Tibial artery (tissue), 4 donors: Measurements from ENCODE around the gene PTPRN.
A peak's percentile ranks its signal among the peaks of the same experiment; 100 is the strongest.

Experiments
- DNase-seq, 2 donors: peaks; one replicate each; pipeline ENCODE4 v3.0.0-alpha.2; 2019
- H3K27ac ChIP-seq, 2 donors: fragments of 200-600 bp; sonication (generic) in 1 of 2; 1 replicate in 1 of 2; 2 replicates in 1 of 2; pipeline ENCODE4 v1.5.1; 2018 to 2019; ENCODE audit warnings: mild to moderate bottlenecking in 1 of 2
- H3K27me3 ChIP-seq, 2 donors: fragments of 200-600 bp; sonication (generic) in 1 of 2; one replicate each; pipeline versions ENCODE4 v1.5.1 to v1.6.0; 2016 to 2019
- H3K36me3 ChIP-seq, 3 donors: fragments of 200-600 bp; sonication (generic) in 2 of 3; one replicate each; pipeline ENCODE4 v1.5.1; 2016 to 2019; ENCODE audit warnings: mild to moderate bottlenecking in 2 of 3
- H3K4me1 ChIP-seq, 4 donors: fragments of 200-600 bp; sonication (generic) in 2 of 4; 1 replicate in 3 of 4; 2 replicates in 1 of 4; pipeline ENCODE4 v1.5.1; 2016 to 2019
- H3K4me3 ChIP-seq, 2 donors: fragments of 200-600 bp; sonication (generic) in 1 of 2; 1 replicate in 1 of 2; 2 replicates in 1 of 2; pipeline ENCODE4 v1.5.1; 2018 to 2019; ENCODE audit warnings: mild to moderate bottlenecking in 2 of 2
- H3K9me3 ChIP-seq, 3 donors: fragments of 200-600 bp; sonication (generic) in 1 of 3; one replicate each; pipeline ENCODE4 v1.5.1; 2016 to 2019
- intact Hi-C: fragments of 100-400 bp; cut with DNase I; formaldehyde crosslinking; loops from one replicate; pipeline ENCODE4 v1.15.0; 2023; ENCODE audit warnings: low total_unique reads
- TF ChIP-seq, protein P1 (sequence below), 2 experiments: fragments of 200-600 bp in 1 of 2; fragments of 450-650 bp in 1 of 2; IDR thresholded peaks; one replicate each; pipeline ENCODE4 v1.5.1; 2017 to 2019; ENCODE audit warnings: antibody characterized with exemption in 2 of 2, mild to moderate bottlenecking in 1 of 2, moderate library complexity in 1 of 2

PTPRN gene

DNA sequence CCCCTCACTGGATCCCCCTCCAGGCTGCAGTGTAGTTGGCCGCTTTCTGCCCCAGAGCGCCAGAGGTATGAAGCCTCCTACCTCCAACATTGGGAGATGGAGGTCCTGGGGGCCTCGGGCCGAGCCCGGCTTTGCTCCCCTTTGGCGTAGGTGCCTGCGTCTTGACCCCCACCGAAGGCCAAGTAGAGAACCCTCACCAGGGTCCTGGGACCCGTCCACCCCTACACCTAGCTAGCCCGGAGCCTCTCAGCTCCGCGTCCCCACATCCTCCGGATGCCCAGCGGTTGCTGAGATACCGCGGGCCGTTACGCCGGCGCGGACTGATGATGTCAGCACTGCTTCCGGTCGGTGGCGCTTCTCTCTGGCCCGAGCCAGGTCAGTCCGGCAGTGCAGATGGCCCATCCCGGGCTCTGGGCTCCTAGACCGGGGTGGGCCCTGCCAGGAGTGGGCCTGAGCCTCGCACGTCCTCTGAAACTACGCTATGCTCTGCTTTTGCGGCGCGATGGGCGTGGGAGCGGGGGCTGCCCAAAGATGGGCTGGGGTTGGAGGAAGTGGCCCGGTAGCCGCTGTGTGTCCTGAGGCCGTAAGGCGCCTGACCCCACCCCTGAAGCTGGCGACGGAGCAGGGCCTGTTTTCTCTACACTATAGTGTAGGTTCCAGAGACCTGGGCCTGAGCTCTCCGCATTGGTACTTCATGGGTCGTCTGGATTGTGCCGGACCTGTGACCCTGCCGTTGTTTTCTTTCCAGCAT, 63.9 kb downstream of the PTPRN start, which contains the start of the genes GLB1L and STK16:
Gene GLB1L (minus strand): TSS at position 297 of the 751 bp plus-strand sequence. CDS start 1,871 bp downstream, outside the sequence.
Gene STK16 (plus strand): TSS at position 332 of the 751 bp plus-strand sequence. CDS start 521 bp downstream, outside the sequence.
- intact Hi-C loops, result loop anchor here (2.0 kb wide), 1 partner anchor 15 kb away; no protein-coding TSS in a partner anchor
- Histone ChIP-seq H3K9me3 (no peaks in the 10 kb centered on the region), H3K36me3 (peaks cover 4 to 26% (median 18%) of the 10 kb centered on the region in 3 donors), H3K4me1 (peaks cover 0 to 49% (median 44%) of the 10 kb centered on the region in 4 donors), H3K27ac (peak within 1 kb of the TSS; percentile 92 to 99), H3K27me3 (no peaks in the 10 kb centered on the region), H3K4me3 (peak within 1 kb of the TSS; percentile 67 to 95)
- TF ChIP-seq, protein P1, sequence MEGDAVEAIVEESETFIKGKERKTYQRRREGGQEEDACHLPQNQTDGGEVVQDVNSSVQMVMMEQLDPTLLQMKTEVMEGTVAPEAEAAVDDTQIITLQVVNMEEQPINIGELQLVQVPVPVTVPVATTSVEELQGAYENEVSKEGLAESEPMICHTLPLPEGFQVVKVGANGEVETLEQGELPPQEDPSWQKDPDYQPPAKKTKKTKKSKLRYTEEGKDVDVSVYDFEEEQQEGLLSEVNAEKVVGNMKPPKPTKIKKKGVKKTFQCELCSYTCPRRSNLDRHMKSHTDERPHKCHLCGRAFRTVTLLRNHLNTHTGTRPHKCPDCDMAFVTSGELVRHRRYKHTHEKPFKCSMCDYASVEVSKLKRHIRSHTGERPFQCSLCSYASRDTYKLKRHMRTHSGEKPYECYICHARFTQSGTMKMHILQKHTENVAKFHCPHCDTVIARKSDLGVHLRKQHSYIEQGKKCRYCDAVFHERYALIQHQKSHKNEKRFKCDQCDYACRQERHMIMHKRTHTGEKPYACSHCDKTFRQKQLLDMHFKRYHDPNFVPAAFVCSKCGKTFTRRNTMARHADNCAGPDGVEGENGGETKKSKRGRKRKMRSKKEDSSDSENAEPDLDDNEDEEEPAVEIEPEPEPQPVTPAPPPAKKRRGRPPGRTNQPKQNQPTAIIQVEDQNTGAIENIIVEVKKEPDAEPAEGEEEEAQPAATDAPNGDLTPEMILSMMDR (IDR thresholded peaks at IDR 0.05), result peak in 1 of 2 experiments; percentile 9
- DNase-seq, result peak; percentile 91 to 97

DNA sequence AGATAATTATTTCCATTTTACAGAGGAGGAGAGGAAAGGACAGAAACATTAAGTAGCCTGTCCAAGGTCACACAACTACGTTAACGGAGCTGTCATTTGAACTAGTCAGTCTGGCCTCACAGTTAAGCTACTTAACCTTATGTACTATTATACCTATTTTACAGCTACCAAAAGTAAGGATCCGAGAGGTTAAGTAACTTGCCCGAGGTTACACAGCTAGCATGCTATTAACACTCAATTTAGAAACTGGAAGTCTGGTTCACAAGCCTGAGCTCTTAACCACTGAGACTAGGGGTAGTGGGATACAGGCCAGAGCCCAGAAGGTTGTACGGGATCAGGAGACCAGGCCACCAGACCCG, 64.4 kb downstream of the PTPRN start:
- DNase-seq, result no peak
- intact Hi-C loops, result loop anchor here (2.0 kb wide), 1 partner anchor 14 kb away; no protein-coding TSS in a partner anchor
- Histone ChIP-seq H3K27ac (peak overlapping the region; percentile 92 to 99), H3K4me1 (peaks cover 0 to 44% (median 38%) of the 10 kb centered on the region in 4 donors), H3K36me3 (peaks cover 0 to 27% (median 18%) of the 10 kb centered on the region in 3 donors), H3K27me3 (no peaks in the 10 kb centered on the region), H3K9me3 (no peaks in the 10 kb centered on the region), H3K4me3 (peak overlapping the region; percentile 67 to 95)
- TF ChIP-seq, protein P1 (IDR thresholded peaks at IDR 0.05), result no peak

DNA sequence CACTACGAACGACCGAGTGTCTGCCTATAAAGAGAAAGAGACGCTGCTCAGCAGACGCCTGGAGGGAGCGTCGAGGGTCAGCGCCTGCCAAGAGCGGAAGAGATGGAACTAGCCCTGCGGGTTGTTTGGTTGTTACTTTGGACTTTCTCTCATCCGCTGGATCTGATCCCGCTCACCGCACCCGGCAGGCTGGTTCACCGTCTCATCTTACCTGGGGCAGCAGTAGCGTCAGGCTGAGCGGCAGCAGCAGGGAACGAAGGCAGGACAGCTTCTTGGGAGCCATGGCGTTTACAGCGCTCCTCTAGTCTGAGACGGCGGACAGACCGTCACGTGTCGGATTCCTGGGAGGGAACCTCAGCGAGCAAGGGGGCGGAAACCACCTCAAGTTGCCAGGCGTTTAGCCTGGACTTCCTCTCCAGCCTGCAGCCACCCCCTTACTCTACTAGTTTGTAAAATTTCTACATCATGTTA, 65.9 kb downstream of the PTPRN start:
- intact Hi-C loops, result no loop called here
- H3K27ac ChIP-seq, result no peak overlapping the region
- TF ChIP-seq, protein P1 (IDR thresholded peaks at IDR 0.05), result no peak
- no peak overlapping the region for H3K4me3 ChIP-seq
- no peak for DNase-seq
- no peaks in the 10 kb centered on the region for H3K9me3 ChIP-seq
- peaks cover 0 to 29% (median 24%) of the 10 kb centered on the region in 4 donors for H3K4me1 ChIP-seq
- H3K27me3 ChIP-seq, result no peaks in the 10 kb centered on the region
- peaks cover 0 to 31% (median 12%) of the 10 kb centered on the region in 3 donors for H3K36me3 ChIP-seq
